GM21723 (cell line): Measurements from ENCODE around the gene ZNF268.

ENCODE experiments used
- ATAC-seq: cut with Tn5 transposase; IDR thresholded peaks from one replicate; pipeline ENCODE4 v1.9.1; 2021; ENCODE audit warnings: mild to moderate bottlenecking, moderate library complexity; ENCODE audit not compliant: unreplicated experiment

The ZNF268 gene

GRCh38 chr12:133181238-133181959 lies at the start of gene ZNF268:
ZNF268 (plus strand) TSS chr12:133181495; CDS start chr12:133181998, 503 bp downstream.
- peak; percentile 86 for ATAC-seq

- no peak for ATAC-seq
Observed at GRCh38 chr12:133135747-133136146, 45.5 kb upstream of the ZNF268 start.

- no peak for ATAC-seq
Observed at GRCh38 chr12:133145981-133146380, 35.3 kb upstream of the ZNF268 start.

GRCh38 chr12:133156125-133156690 lies 25.1 kb upstream of the ZNF268 start:
- ATAC-seq = no peak

- no peak for ATAC-seq
Observed at GRCh38 chr12:133165776-133166175, 15.5 kb upstream of the ZNF268 start.

- ATAC-seq = no peak
Observed at GRCh38 chr12:133172491-133172890, 8.8 kb upstream of the ZNF268 start.

- ATAC-seq = no peak
Observed at GRCh38 chr12:133174901-133175300, 6.4 kb upstream of the ZNF268 start.

GRCh38 chr12:133180669-133181068 lies 626 bp upstream of the ZNF268 start:
- no peak for ATAC-seq

GRCh38 chr12:133190176-133190575 lies 8.9 kb downstream of the ZNF268 start:
- ATAC-seq = no peak

GRCh38 chr12:133192847-133193246 lies 11.6 kb downstream of the ZNF268 start:
- ATAC-seq = no peak

- ATAC-seq = no peak
Observed at GRCh38 chr12:133201888-133202287, 20.6 kb downstream of the ZNF268 start.

GRCh38 chr12:133202493-133203343 lies 21.4 kb downstream of the ZNF268 start:
- no peak for ATAC-seq

- ATAC-seq = no peak
Observed at GRCh38 chr12:133203344-133204263, 22.3 kb downstream of the ZNF268 start.

GRCh38 chr12:133204264-133204603 lies 22.9 kb downstream of the ZNF268 start:
- no peak for ATAC-seq

GRCh38 chr12:133206390-133206789 lies 25.1 kb downstream of the ZNF268 start:
- no peak for ATAC-seq

GRCh38 chr12:133215724-133216123 lies 34.4 kb downstream of the ZNF268 start:
- ATAC-seq = no peak

- ATAC-seq = no peak
Observed at GRCh38 chr12:133217219-133217618, 35.9 kb downstream of the ZNF268 start.

- ATAC-seq = no peak
Observed at GRCh38 chr12:133220521-133220920, 39.2 kb downstream of the ZNF268 start.

GRCh38 chr12:133221241-133221640 lies 39.9 kb downstream of the ZNF268 start:
- no peak for ATAC-seq

- no peak for ATAC-seq
Observed at GRCh38 chr12:133222211-133222610, 40.9 kb downstream of the ZNF268 start.

GRCh38 chr12:133225527-133225926 lies 44.2 kb downstream of the ZNF268 start:
- ATAC-seq = no peak
